GM19397 (cell line): ENCODE results near the gene SPEG.

Experiments
- ATAC-seq: cut with Tn5 transposase; IDR thresholded peaks from one replicate; pipeline ENCODE4 v1.9.1; 2021; ENCODE audit warnings: mild to moderate bottlenecking, moderate library complexity; ENCODE audit not compliant: unreplicated experiment

The SPEG gene

GRCh38 chr2:219442256-219443015 lies 7.8 kb downstream of the SPEG start:
- no peak for ATAC-seq

DNA sequence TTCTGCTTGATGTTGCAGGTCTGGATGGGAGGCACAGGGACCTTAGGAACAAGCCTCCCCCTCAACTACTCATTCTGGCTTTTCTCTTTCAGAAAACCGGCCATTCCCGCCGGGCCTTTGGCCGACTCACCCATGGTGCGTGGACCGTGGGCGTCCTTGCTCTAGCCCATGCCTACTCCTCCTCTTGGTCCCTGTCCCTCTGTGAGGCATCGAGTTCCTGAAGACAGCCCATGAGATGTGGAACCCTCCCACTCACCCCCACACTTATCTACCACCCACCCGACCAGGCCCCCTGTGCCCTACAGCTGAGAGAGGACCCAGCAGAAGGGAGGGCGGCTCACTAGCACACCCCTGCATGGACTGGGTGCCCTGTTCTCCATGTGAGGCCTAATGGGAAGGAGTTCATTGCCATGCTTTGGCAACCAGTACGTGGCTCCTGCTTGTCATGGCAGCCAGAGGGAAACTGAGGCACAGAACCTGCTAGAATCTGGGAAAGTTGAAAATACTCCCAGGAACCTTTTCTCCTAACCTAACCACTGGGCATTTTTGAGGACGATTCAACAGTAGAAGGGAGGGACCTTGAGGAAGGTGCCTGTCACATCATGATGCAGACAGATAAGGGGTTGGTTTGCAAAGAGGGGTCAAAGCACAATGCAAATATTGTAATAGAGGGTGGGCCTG lies 8.5 kb downstream of the SPEG start:
- ATAC-seq: no peak

GRCh38 chr2:219443697-219444023 lies 9.0 kb downstream of the SPEG start:
- no peak for ATAC-seq

- no peak for ATAC-seq
Measured at GRCh38 chr2:219444566-219445091, 10.0 kb downstream of the SPEG start.

GRCh38 chr2:219445220-219445640 lies 10.6 kb downstream of the SPEG start:
- no peak for ATAC-seq

DNA sequence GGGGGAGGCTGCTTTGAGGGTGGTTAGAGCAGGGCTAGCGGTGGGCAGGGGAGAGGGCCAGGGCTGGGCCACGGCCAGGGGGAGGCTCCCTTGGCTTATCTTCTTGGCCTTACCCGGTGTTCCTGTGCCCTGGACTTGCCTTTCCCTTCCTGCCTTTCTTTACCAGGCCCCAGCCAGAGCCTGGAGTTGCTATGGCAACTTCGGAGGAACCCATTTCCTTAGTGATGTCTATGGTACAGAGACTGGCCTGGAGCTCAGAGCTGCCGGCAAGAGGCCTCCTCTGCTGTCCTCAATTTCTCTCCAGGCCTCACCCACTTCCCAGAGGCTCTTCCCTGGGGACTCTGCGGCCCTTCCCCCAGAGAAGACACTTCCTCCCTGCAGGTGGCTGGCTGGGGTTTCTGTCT lies 11.5 kb downstream of the SPEG start:
- ATAC-seq: no peak

GRCh38 chr2:219446689-219447088 lies 12.0 kb downstream of the SPEG start:
- no peak for ATAC-seq

DNA sequence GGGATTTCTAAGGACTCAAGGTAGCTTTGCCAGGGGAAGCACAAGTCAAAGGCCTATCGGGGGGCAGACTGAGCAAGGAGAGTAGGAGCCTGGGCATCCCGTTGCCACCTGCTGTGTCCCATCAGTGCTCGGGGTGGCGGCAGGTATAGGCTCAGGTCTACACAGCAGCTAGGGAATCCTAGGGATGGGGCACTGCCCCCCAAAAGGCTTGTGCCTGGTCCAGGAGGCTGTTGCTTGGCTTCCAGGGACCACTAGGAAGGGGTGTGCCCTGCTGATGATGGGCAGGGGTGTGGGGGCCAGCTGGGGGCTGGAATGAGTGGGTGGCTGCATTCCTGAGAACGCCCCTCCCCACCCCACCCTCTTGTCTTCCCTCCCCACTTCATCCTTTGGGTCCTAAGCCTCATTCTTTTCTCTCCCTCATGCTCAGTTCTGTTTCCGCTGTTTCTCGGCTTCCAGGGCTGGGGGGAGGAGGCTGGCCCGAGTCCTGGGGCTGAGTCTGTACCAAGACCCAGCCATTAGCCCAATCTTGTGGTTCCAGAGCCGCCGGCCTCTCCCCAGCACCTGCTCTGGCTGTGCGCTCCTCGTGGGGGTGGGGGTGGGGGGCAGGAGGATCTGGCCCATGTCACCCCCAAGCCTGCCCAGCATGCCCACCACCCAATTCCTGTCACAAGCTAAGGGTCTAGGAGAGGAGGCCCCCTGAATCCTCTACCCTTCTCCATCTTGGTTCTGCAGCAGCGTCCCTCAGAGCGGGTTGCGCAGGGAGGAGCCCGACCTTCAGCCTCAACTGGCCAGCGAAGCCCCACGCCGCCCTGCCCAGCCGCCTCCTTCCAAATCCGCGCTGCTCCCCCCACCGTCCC lies 12.8 kb downstream of the SPEG start:
- no peak for ATAC-seq

- no peak for ATAC-seq
Measured at GRCh38 chr2:219448099-219448775, 13.6 kb downstream of the SPEG start.

DNA sequence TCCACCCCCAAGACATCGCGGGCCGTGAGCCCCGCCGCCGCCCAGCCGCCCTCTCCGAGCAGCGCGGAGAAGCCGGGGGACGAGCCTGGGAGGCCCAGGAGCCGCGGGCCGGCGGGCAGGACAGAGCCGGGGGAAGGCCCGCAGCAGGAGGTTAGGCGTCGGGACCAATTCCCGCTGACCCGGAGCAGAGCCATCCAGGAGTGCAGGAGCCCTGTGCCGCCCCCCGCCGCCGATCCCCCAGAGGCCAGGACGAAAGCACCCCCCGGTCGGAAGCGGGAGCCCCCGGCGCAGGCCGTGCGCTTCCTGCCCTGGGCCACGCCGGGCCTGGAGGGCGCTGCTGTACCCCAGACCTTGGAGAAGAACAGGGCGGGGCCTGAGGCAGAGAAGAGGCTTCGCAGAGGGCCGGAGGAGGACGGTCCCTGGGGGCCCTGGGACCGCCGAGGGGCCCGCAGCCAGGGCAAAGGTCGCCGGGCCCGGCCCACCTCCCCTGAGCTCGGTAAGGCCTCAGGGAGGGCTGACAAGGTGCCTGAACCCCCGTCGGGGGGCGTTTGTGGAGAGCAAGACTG lies 14.2 kb downstream of the SPEG start:
- ATAC-seq: no peak

GRCh38 chr2:219449609-219450008 lies 15.0 kb downstream of the SPEG start:
- no peak for ATAC-seq

GRCh38 chr2:219451661-219452360 lies 17.2 kb downstream of the SPEG start:
- no peak for ATAC-seq

DNA sequence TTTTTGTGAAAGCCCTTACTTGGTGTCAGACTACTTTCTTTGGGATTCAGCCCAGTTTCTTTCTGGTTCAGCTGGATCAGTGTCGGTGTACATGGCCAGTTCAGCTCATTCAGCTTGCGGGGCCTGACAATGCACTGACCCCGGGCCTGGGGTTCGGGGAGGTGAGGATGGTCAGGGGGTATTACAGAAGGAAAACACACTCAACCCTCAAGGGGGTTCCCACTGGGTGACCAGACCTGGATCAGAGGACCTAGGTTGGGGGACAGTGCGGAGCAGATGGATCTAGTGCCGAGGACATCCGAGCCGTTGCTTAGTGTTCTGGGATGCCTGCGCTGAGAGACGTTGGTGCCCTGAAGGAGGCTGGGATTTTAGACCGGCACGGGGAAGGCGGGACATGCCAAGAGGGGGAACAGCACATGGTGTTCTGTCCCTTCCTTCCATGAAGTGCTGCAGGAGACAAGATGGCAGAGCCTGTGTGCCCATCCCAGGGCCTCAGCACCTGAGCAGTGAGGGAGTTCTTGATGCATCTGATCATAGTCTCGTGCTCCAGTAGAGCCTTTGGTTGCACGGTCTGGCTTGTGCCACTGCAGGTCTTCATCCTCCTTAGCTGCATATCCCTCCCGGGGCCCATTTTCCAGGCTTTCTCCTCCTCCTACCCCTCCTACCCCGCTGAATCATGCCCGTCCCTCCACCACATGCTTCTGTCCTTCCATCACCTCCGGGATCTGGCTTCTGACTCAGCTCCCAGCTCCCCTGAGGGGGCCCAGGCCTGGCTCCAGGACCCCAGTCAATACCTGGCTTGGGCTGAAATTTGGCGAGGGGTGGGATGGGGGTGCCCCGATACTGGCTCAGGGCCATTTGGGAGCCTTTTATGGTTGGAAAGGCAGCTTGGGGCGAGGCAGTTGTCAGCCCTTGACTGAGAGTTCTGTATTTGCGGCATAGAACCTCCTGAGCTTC lies 18.0 kb downstream of the SPEG start:
- no peak for ATAC-seq

GRCh38 chr2:219453671-219454590 lies 19.3 kb downstream of the SPEG start:
- ATAC-seq: no peak

DNA sequence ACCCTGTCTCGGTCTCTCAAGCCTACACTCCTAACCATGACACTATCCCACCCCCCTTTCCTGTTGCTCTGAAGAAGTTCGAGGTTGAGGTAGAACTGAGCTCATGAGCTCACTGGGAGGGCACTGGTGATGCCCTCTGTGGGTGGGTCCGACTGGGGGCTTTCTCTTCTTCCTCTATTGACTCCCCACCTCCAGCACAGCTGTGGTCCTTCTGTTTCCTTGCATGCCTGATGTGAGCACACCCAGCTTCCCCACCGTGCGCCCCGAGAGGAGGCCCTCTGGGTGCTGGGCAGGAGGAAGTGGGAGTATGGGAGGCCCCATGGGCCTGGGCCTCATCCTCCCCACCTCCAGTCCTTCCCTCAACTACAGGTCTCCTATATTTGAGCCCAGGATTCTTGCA lies 20.9 kb downstream of the SPEG start:
- ATAC-seq: no peak

DNA sequence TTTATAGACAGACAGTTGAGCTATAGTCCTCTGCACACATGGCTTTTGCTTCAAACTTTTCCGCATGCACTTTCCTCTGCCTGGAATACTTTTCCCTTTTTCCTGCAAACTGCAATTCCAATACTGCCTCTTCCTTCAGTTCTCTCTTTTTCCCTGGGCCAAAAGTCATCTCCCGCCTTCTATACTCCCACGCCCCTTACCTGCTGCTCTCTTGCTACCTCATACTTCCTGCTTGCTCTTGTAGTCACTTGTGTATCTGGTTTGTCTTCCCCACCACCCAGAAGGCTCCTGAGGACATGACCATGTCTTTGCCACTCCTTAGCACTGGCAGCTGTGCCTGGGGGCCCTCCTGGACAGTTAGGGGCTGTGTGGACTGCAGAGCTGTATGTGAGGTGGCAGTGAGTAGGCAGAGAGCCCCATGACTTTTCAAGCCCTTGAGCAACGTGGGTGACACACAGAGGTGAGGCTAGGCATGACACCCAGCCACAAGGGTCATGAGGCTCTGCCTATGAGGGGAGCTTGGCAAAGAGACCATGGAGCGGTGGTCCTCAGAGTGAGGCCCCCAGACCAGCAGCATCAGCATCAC lies 23.2 kb downstream of the SPEG start:
- ATAC-seq: no peak

GRCh38 chr2:219458996-219459395 lies 24.4 kb downstream of the SPEG start:
- no peak for ATAC-seq
